GM19099 (cell line): ENCODE results near the gene ARHGAP27.

Experiments
- POLR2A ChIP-seq: IDR thresholded peaks from 3 replicates; pipeline ENCODE4 v1.6.1; 2011; ENCODE audit warnings: low read depth; ENCODE audit not compliant: insufficient read length; ENCODE audit errors: extremely low read depth

The ARHGAP27 gene

GRCh38 chr17:45430006-45430737 lies 2.5 kb downstream of the ARHGAP27 start:
- TF ChIP-seq POLR2A, result no peak

GRCh38 chr17:45429339-45430005 lies 3.2 kb downstream of the ARHGAP27 start:
- TF ChIP-seq POLR2A, result no peak

- TF ChIP-seq POLR2A, result no peak
Observed at GRCh38 chr17:45428931-45429338, 3.7 kb downstream of the ARHGAP27 start.

GRCh38 chr17:45428050-45428617 lies 4.5 kb downstream of the ARHGAP27 start:
- peak; percentile 12 for TF ChIP-seq POLR2A

- TF ChIP-seq POLR2A, result no peak
Observed at GRCh38 chr17:45427181-45427835, 5.4 kb downstream of the ARHGAP27 start.

- TF ChIP-seq POLR2A, result no peak
Observed at GRCh38 chr17:45426561-45426960, 6.1 kb downstream of the ARHGAP27 start.

- no peak for TF ChIP-seq POLR2A
Observed at GRCh38 chr17:45425984-45426413, 6.7 kb downstream of the ARHGAP27 start.

- TF ChIP-seq POLR2A, result no peak
Observed at GRCh38 chr17:45425125-45425983, 7.3 kb downstream of the ARHGAP27 start.

- TF ChIP-seq POLR2A, result no peak
Observed at GRCh38 chr17:45424769-45425124, 7.9 kb downstream of the ARHGAP27 start.

- TF ChIP-seq POLR2A, result no peak
Observed at GRCh38 chr17:45423975-45424335, 8.7 kb downstream of the ARHGAP27 start.

GRCh38 chr17:45423304-45423974 lies 9.2 kb downstream of the ARHGAP27 start:
- TF ChIP-seq POLR2A, result no peak

GRCh38 chr17:45414990-45415881 lies 17.4 kb downstream of the ARHGAP27 start:
- no peak for TF ChIP-seq POLR2A

- no peak for TF ChIP-seq POLR2A
Observed at GRCh38 chr17:45413498-45413923, 19.2 kb downstream of the ARHGAP27 start.
